ENCODE results near the gene FBXO28.
A peak's percentile ranks its signal among the peaks of the same experiment; 100 is the strongest.

FBXO28 gene, protein sequence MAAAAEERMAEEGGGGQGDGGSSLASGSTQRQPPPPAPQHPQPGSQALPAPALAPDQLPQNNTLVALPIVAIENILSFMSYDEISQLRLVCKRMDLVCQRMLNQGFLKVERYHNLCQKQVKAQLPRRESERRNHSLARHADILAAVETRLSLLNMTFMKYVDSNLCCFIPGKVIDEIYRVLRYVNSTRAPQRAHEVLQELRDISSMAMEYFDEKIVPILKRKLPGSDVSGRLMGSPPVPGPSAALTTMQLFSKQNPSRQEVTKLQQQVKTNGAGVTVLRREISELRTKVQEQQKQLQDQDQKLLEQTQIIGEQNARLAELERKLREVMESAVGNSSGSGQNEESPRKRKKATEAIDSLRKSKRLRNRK

GRCh38 chr1:224113918-224114786 is at the start of gene FBXO28:
FBXO28 (plus strand) TSS chr1:224114111; CDS start chr1:224114130, 19 bp downstream.
- H3K27ac ChIP-seq: peak within 1 kb of the TSS; percentile 98
- TF ChIP-seq, protein P1, sequence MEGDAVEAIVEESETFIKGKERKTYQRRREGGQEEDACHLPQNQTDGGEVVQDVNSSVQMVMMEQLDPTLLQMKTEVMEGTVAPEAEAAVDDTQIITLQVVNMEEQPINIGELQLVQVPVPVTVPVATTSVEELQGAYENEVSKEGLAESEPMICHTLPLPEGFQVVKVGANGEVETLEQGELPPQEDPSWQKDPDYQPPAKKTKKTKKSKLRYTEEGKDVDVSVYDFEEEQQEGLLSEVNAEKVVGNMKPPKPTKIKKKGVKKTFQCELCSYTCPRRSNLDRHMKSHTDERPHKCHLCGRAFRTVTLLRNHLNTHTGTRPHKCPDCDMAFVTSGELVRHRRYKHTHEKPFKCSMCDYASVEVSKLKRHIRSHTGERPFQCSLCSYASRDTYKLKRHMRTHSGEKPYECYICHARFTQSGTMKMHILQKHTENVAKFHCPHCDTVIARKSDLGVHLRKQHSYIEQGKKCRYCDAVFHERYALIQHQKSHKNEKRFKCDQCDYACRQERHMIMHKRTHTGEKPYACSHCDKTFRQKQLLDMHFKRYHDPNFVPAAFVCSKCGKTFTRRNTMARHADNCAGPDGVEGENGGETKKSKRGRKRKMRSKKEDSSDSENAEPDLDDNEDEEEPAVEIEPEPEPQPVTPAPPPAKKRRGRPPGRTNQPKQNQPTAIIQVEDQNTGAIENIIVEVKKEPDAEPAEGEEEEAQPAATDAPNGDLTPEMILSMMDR (conservative IDR thresholded peaks at IDR 0.05): no peak
- TF ChIP-seq ZFX (IDR thresholded peaks at IDR 0.05): no peak

- H3K27ac ChIP-seq: no peak overlapping the region
- TF ChIP-seq, protein P1 (conservative IDR thresholded peaks at IDR 0.05): no peak
- no peak for TF ChIP-seq ZFX (IDR thresholded peaks at IDR 0.05)
Measured at GRCh38 chr1:224064150-224064549, 49.8 kb upstream of the FBXO28 start.

GRCh38 chr1:224065455-224065854 is 48.5 kb upstream of the FBXO28 start:
- H3K27ac ChIP-seq: peak overlapping the region; percentile 68
- TF ChIP-seq, protein P1 (conservative IDR thresholded peaks at IDR 0.05): no peak
- TF ChIP-seq ZFX (IDR thresholded peaks at IDR 0.05): no peak

GRCh38 chr1:224067207-224067606 is 46.7 kb upstream of the FBXO28 start:
- TF ChIP-seq, protein P1 (conservative IDR thresholded peaks at IDR 0.05): no peak
- no peak for TF ChIP-seq ZFX (IDR thresholded peaks at IDR 0.05)
- H3K27ac ChIP-seq: no peak overlapping the region

DNA sequence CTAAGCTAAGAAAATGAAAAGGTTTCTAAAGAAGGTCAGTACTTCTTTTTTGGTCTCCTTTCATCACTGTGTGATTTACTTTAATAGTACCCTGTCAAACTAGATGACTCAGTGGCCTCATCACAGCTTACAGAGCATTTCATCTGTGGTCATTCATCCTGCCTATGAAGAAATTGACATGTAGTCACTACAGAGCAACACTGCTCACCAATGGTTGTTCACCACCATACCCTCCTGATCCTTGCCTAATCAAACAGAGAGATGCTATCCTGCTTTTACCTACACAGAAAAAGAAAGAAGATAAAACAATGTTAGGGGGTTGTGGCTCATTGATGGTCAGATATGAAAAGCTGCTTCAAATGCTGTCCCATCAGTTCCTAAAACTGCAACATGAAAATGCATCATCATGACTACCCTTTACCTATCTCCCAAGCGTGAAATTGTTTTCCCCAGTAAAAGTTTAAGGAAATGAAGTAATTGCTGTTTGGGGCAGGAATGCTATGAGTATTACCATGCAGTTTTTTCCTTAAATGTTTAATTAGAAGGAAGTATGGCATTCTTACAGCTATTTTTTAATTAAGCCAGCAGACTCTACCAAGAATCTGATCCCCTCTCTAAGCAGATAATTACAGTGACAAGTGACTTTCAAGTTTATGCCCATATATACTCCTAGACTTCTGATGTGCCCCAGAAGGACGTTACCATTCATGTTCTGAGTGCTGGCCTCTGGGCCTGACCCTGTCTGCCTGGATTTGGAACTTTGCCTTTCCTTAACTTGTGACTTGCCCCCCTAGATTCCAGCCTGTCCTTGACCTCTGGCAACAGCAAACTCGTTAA is 46.1 kb upstream of the FBXO28 start:
- TF ChIP-seq, protein P1 (conservative IDR thresholded peaks at IDR 0.05): no peak
- no peak for TF ChIP-seq ZFX (IDR thresholded peaks at IDR 0.05)
- no peak overlapping the region for H3K27ac ChIP-seq

- TF ChIP-seq, protein P1 (conservative IDR thresholded peaks at IDR 0.05): no peak
- no peak for TF ChIP-seq ZFX (IDR thresholded peaks at IDR 0.05)
- no peak overlapping the region for H3K27ac ChIP-seq
Measured at GRCh38 chr1:224068458-224069072, 45.3 kb upstream of the FBXO28 start.

Measured in C4-2B (cell line).